Activated CD4-positive, alpha-beta memory T cell treated with anti-CD3 and anti-CD28 coated beads, Interleukin-2, amount 10 ng/mL, durations not matched to agents 7 days and 5 days (primary cell): Measurements from ENCODE around the gene ZNF497. TPM values are rescaled to one million over a fixed set of nuclear protein-coding genes. Genes with fewer than 3 reads are reported as not detected.

Experiments used
- CTCF ChIA-PET: fragments of 350-600 bp; sonication (Branson Sonifier 250); formaldehyde crosslinking; loops from one replicate; lab custom pipeline; 2021; ENCODE audit warnings: antibody characterized with exemption, inconsistent platforms; lab: Charles Lee
- POLR2A ChIA-PET: fragments of 350-600 bp; sonication (Branson Sonifier 250); formaldehyde crosslinking; loops from one replicate; lab custom pipeline; 2021; ENCODE audit warnings: antibody characterized with exemption; lab: Charles Lee
- DNase-seq: peaks from one replicate; pipeline ENCODE4 v3.0.0-alpha.2; 2020
- H3K27ac Mint-ChIP-seq: one replicate; pipeline ENCODE4 v1.8.0; 2021; ENCODE audit warnings: mild to moderate bottlenecking, mixed read lengths
- H3K27me3 Mint-ChIP-seq: one replicate; pipeline ENCODE4 v1.8.0; 2021; ENCODE audit warnings: mixed read lengths
- H3K36me3 Mint-ChIP-seq: one replicate; pipeline ENCODE4 v1.8.0; 2021; ENCODE audit warnings: low read depth, mixed read lengths
- H3K4me1 Mint-ChIP-seq: one replicate; pipeline ENCODE4 v1.8.0; 2021; ENCODE audit warnings: mixed read lengths
- H3K4me3 Mint-ChIP-seq: one replicate; pipeline ENCODE4 v1.8.0; 2021; ENCODE audit warnings: mild to moderate bottlenecking, mixed read lengths
- H3K9me3 Mint-ChIP-seq: one replicate; pipeline ENCODE4 v1.8.0; 2021; ENCODE audit warnings: mixed read lengths
- total RNA-seq, 2 experiments: library from RNA; stranded (reverse); gene quantifications; one replicate each; pipeline ENCODE4 v1.2.3, GENCODE V29; 2021

Gene ZNF497
- total RNA-seq, 2 experiments from 2014 or later: 1.1 to 1.2 TPM

GRCh38 chr19:58346961-58347929 is 15.3 kb downstream of the ZNF497 start:
- Mint-ChIP-seq H3K36me3 (peaks cover 28% of the 10 kb centered on the region), H3K4me1 (peaks cover 35% of the 10 kb centered on the region), H3K27ac (peak overlapping the region; percentile 68), H3K9me3 (peaks cover 2% of the 10 kb centered on the region), H3K27me3 (peaks cover 6% of the 10 kb centered on the region), H3K4me3 (peak overlapping the region; percentile 92)
- POLR2A ChIA-PET: interaction anchor here (0.8 to 3.4 kb wide), 13 partner anchors 9 to 345 kb away, joined by 3 to 22 read pairs (median 4); partner anchors contain the start of genes RPS5, ZBTB45, ZNF497 and ZNF584
- CTCF ChIA-PET: interaction anchor here (0.8 to 2.8 kb wide), 8 partner anchors 12 to 172 kb away, joined by 3 to 15 read pairs (median 4); partner anchors contain the start of genes ZBTB45, ZNF497, ZNF584 and ZSCAN22
- DNase-seq: peak; percentile 75

DNA sequence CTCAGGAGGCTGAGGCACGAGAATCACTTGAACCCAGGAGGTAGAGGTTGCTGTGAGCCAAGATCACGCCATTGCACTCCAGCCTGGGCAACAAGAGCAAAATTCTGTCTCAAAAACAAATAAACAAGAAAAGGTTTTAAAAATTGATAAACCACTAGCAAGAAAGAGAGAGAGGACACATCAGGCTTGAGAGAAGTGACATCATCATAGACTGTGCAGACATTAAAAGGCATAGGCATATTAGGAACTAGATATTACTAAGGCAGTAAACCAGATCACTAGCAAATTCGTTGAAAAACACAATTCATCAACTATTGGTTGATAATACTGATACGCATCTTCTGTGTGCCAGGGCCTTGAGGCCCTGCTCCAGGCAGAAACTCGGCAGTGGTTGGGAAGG is 17.0 kb downstream of the ZNF497 start:
- Mint-ChIP-seq H3K4me3 (peak overlapping the region; percentile 92), H3K36me3 (peaks cover 27% of the 10 kb centered on the region), H3K27ac (no peak overlapping the region), H3K4me1 (peaks cover 32% of the 10 kb centered on the region), H3K27me3 (peaks cover 6% of the 10 kb centered on the region), H3K9me3 (peaks cover 5% of the 10 kb centered on the region)
- POLR2A ChIA-PET: interaction anchor here (2.7 kb wide), 1 partner anchor 11 kb away, joined by 16 read pairs; no protein-coding TSS in a partner anchor
- CTCF ChIA-PET: no interaction called here
- DNase-seq: no peak

GRCh38 chr19:58338825-58339558 is 23.6 kb downstream of the ZNF497 start:
- POLR2A ChIA-PET: no interaction called here

DNA sequence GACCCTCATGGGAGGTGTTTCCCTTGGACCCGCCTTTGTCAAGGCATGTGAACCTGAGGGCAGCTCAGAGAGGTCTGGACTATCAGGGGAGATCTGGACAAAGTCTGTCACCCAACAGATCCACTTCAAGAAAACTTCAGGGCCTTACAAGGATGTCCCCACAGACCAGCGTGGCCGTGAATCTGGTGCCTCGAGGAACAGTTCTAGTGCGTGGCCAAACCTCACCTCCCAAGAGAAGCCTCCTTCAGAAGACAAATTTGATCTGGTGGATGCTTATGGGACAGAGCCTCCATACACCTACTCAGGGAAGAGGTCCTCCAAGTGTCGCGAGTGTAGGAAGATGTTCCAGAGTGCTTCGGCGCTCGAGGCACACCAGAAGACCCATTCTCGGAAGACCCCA is 24.2 kb downstream of the ZNF497 start:
- H3K9me3 Mint-ChIP-seq: peaks cover 9% of the 10 kb centered on the region
- POLR2A ChIA-PET: no interaction called here

More at GRCh38 chr19:58338825-58339558, 23.6 kb downstream of the ZNF497 start:
- no peak overlapping the region for H3K4me3 Mint-ChIP-seq
- peaks cover 52% of the 10 kb centered on the region for H3K36me3 Mint-ChIP-seq
- no peak overlapping the region for H3K27ac Mint-ChIP-seq
- CTCF ChIA-PET: no interaction called here
- H3K27me3 Mint-ChIP-seq: no peaks in the 10 kb centered on the region
- peaks cover 11% of the 10 kb centered on the region for H3K9me3 Mint-ChIP-seq
- no peak for DNase-seq
- H3K4me1 Mint-ChIP-seq: no peaks in the 10 kb centered on the region

GRCh38 chr19:58336820-58337219 is 25.7 kb downstream of the ZNF497 start:
- no peak for DNase-seq
- no peaks in the 10 kb centered on the region for H3K4me1 Mint-ChIP-seq
- no peaks in the 10 kb centered on the region for H3K27me3 Mint-ChIP-seq
- CTCF ChIA-PET: no interaction called here
- peaks cover 50% of the 10 kb centered on the region for H3K36me3 Mint-ChIP-seq
- H3K27ac Mint-ChIP-seq: no peak overlapping the region
- peaks cover 6% of the 10 kb centered on the region for H3K9me3 Mint-ChIP-seq
- POLR2A ChIA-PET: no interaction called here
- no peak overlapping the region for H3K4me3 Mint-ChIP-seq

More for the DNA sequence above, 24.2 kb downstream of the ZNF497 start:
- H3K4me3 Mint-ChIP-seq: no peak overlapping the region
- H3K27me3 Mint-ChIP-seq: no peaks in the 10 kb centered on the region
- no peak for DNase-seq
- CTCF ChIA-PET: no interaction called here
- H3K36me3 Mint-ChIP-seq: peaks cover 52% of the 10 kb centered on the region
- no peaks in the 10 kb centered on the region for H3K4me1 Mint-ChIP-seq
- H3K27ac Mint-ChIP-seq: no peak overlapping the region

GRCh38 chr19:58336216-58336615 is 26.3 kb downstream of the ZNF497 start:
- Mint-ChIP-seq H3K27me3 (no peaks in the 10 kb centered on the region), H3K27ac (no peak overlapping the region), H3K9me3 (peaks cover 6% of the 10 kb centered on the region), H3K4me3 (no peak overlapping the region), H3K4me1 (no peaks in the 10 kb centered on the region), H3K36me3 (peaks cover 48% of the 10 kb centered on the region)
- POLR2A ChIA-PET: no interaction called here
- DNase-seq: no peak
- CTCF ChIA-PET: no interaction called here

- H3K27ac Mint-ChIP-seq: no peak overlapping the region
- no peak overlapping the region for H3K4me3 Mint-ChIP-seq
- H3K27me3 Mint-ChIP-seq: no peaks in the 10 kb centered on the region
- ChIA-PET CTCF (no interaction called here), POLR2A (no interaction called here)
- H3K4me1 Mint-ChIP-seq: no peaks in the 10 kb centered on the region
- peaks cover 43% of the 10 kb centered on the region for H3K36me3 Mint-ChIP-seq
- H3K9me3 Mint-ChIP-seq: peaks cover 6% of the 10 kb centered on the region
- DNase-seq: no peak
Measured at GRCh38 chr19:58335630-58336029, 26.9 kb downstream of the ZNF497 start.

- H3K27ac Mint-ChIP-seq: no peak overlapping the region
- ChIA-PET CTCF (interaction anchor here (0.6 to 1.2 kb wide), 2 partner anchors 185 to 276 kb away, joined by 3 to 4 read pairs; partner anchors contain the start of genes ZBTB45 and ZNF135), POLR2A (no interaction called here)
- H3K36me3 Mint-ChIP-seq: peaks cover 39% of the 10 kb centered on the region
- peaks cover 3% of the 10 kb centered on the region for H3K9me3 Mint-ChIP-seq
- no peaks in the 10 kb centered on the region for H3K27me3 Mint-ChIP-seq
- DNase-seq: no peak
- no peak overlapping the region for H3K4me3 Mint-ChIP-seq
- H3K4me1 Mint-ChIP-seq: no peaks in the 10 kb centered on the region
Measured at GRCh38 chr19:58334691-58335249, 27.8 kb downstream of the ZNF497 start.

GRCh38 chr19:58332697-58333096 is 29.9 kb downstream of the ZNF497 start:
- ChIA-PET POLR2A (no interaction called here), CTCF (no interaction called here)
- Mint-ChIP-seq H3K27ac (no peak overlapping the region), H3K27me3 (no peaks in the 10 kb centered on the region), H3K4me1 (no peaks in the 10 kb centered on the region), H3K36me3 (peaks cover 22% of the 10 kb centered on the region), H3K4me3 (no peak overlapping the region), H3K9me3 (no peaks in the 10 kb centered on the region)
- DNase-seq: no peak

- peaks cover 13% of the 10 kb centered on the region for H3K36me3 Mint-ChIP-seq
- no peak for DNase-seq
Measured at GRCh38 chr19:58330458-58330857, 32.1 kb downstream of the ZNF497 start.

DNA sequence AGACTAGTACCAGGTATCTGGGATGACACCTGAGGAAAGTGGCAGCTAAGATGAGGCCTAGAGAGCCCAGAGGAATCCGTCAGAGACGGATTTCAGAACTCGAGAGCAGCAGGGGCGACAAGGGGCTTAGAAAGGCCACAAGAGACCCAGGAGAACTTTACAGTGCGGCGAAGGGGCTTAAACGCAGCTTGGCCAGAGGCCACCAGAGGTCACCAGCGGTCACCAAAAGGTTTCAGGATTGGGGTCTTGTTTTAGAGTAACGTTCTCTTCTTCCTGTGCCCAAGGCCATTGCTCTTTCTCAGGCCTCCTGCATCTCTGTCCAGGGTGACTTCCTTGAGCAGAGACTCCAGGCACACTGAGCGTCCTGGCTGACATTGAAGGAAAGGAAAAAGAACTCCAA is 33.6 kb downstream of the ZNF497 start:
- no peaks in the 10 kb centered on the region for H3K4me1 Mint-ChIP-seq
- no peak overlapping the region for H3K27ac Mint-ChIP-seq
- POLR2A ChIA-PET: no interaction called here

More at GRCh38 chr19:58330458-58330857, 32.1 kb downstream of the ZNF497 start:
- H3K27ac Mint-ChIP-seq: no peak overlapping the region
- no peaks in the 10 kb centered on the region for H3K4me1 Mint-ChIP-seq
- H3K4me3 Mint-ChIP-seq: no peak overlapping the region
- POLR2A ChIA-PET: interaction anchor here (0.7 kb wide), 1 partner anchor 147 kb away, joined by 3 read pairs; no protein-coding TSS in a partner anchor
- H3K9me3 Mint-ChIP-seq: no peaks in the 10 kb centered on the region
- no peaks in the 10 kb centered on the region for H3K27me3 Mint-ChIP-seq
- CTCF ChIA-PET: interaction anchor here (1.0 to 1.2 kb wide), 2 partner anchors 17 to 102 kb away, joined by 3 to 4 read pairs; partner anchors contain the start of gene ZNF544

More for the DNA sequence above, 33.6 kb downstream of the ZNF497 start:
- Mint-ChIP-seq H3K4me3 (no peak overlapping the region), H3K9me3 (no peaks in the 10 kb centered on the region), H3K27me3 (no peaks in the 10 kb centered on the region), H3K36me3 (peaks cover 2% of the 10 kb centered on the region)
- no peak for DNase-seq
- CTCF ChIA-PET: interaction anchor here (1.5 to 2.2 kb wide), 2 partner anchors 14 to 191 kb away, joined by 5 to 6 read pairs; partner anchors contain the start of gene ZBTB45
